NCI-H2107 (cell line): Measurements from ENCODE around the gene INTS13.
"Not testable (repeated sequence)": the region's sequence is repeated elsewhere in the genome, so short reads cannot be mapped to it uniquely, and the experiment has no call there.

Source experiments
- DNase-seq: peaks from one replicate; lab custom pipeline; 2025; lab: John Stamatoyannopoulos, UW

INTS13 gene

DNA sequence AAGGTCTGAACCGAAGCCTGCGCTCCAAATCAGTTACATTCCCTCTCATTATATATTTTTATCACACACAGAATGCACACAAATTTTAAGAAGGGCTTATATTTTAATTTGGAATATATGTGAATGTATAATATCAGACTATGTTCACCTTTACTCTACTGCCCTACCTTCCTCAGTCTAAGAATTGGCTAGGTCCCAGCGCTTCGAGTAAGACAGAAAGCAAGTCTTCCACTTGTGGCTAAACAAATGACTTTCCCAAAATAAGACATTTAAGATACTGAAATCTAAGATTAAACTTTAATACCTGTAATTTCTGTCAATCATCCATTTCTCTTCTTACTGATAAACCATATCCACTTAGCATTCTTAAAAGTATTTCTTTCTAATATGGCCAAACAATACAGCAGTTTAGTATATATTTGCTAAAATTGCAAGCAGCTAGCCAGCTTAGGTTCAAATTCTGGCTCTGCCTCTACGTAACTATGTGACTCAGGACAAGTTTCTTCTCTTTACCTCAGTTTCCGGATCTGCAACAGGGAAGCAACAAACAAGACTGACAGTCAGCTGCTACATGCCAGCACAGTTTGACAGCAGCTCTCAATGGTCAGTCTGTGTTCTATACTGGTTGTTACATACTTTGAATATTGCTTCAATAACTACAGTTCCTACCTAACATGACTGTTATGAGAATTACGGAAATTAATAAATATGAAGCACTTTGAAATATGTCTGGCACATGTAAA lies 2.0 kb downstream of the INTS13 start:
- DNase-seq = no peak

DNA sequence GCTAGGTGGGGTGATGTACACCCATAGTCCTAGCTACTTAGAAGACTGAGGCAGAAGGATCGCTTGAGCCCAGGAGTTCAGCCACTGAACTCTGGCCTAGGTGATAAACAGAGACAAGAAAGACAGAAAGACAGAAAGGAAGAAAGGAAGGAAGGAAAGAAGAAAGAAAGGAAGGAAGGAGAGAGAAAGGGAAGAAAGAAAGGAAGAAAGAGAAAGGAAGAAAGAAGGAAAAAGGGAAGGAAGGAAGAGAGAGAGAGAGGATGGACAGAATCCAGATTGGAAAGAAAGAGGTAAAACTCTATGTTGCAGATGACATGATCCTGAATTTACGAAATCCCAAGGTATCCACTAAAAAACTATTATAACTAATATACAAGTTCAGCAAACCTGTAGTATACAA lies 8.2 kb downstream of the INTS13 start:
- no peak for DNase-seq

DNA sequence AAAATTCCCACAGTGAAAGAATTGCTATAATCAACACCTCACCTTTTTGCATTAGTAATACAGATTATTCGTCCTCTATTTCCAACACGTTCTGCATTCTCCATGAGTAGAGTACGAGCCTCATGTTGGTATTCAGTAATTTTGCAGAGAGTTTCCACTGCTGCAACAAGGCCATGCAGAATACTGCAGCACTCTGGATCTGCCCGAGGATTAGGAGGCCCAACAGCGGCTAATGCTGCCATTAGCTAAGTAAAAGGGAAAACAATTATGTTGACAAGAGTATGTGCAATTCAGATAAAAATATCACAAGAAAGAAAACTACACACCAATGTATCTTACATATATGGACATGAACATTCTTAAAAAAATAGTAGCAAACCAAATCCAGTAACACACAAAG lies 9.1 kb downstream of the INTS13 start:
- no peak for DNase-seq

DNA sequence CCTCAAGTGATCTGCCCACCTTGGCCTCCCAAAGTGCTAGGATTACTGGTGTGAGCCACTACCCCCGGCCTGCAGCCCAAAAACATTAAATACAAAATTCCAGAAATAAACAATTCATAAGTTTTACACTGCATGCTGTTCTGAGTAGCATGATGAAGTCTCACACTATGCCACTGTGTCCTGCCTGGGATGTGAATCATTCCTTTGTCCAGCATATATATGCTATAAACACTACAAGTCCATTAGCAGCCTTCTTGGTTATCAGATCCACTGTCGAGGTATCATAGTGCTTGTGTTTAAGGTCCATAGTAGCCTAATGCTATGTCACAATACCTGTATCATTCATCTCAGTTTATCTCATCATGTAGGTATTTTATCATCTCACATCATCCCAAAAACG lies 15.9 kb downstream of the INTS13 start:
- DNase-seq = no peak

DNA sequence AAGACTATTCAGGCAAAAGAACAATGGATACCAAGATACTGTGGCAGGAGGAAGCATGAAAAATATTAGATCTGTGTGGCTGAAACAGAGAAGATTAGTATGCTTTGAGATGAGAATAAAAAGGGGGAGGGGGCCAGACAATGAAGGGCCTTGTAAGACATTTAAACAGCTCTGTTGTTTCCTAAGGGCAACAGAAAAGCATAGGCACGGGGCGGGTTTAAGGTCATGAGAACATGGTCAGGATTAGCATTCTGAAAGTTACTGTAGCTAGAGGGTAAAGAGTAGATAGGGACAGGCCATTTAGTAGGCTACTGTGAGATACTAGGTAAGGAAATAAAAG lies 18.6 kb downstream of the INTS13 start:
- DNase-seq = no peak

DNA sequence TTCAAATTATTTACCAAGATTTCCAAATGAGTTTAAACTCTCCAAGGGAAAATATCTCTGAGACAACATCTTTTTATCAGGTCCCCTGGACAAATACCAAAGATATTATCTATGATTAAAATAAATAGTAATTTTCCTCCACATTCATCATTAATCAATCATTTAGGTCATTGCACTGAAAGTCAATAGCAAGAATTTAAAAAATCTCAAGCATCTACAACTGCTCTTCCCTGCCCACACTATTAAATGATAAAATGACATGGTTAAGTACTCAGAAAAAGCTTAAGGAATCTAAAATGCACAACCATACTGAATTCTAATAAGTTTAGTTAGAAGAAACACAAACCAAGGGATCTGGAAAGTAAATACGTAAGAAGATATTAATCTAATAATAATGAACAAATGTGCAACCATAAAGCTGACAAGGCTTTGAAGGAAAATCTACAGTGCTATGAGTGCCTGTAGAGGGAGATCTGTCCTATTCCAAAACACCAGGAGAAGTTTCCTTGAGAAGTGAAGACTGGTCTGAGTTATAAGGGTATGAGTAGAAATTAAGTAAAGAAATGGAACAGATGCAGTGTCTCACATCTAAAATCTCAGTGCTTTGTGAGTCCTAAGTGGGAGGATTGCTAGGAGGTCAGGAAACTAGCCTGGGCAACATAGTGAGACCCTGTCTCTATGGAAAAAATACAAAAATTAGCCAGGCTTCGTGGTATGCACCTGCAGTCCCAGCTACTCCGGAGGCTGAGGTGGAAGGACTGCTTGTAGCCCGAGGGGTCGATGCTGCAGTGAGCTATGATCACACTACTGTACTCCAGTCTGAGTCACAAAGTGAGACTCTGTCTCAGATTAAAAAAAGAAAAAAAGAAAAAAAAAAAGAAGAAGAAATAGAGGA lies 19.2 kb downstream of the INTS13 start:
- DNase-seq = no peak

DNA sequence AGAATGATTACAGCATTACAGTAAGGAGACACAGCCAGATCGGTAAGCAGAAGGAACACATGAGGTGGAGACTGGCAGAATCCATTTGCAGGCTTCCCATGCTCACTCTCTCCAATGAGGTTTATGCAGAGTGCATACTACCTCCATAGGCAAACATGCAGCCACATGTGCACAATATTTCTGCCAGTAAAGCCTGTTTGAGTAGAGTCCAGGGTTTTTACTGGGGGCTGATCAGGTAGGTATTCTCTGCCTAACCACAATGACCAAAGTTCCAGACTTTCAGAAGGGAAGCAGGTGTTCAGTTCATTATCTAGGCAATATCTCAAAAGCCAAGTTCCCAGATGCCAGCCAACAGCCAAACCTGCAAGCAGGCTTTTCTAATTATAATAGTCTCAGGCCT lies 31.1 kb downstream of the INTS13 start:
- DNase-seq = peak; percentile 67

DNA sequence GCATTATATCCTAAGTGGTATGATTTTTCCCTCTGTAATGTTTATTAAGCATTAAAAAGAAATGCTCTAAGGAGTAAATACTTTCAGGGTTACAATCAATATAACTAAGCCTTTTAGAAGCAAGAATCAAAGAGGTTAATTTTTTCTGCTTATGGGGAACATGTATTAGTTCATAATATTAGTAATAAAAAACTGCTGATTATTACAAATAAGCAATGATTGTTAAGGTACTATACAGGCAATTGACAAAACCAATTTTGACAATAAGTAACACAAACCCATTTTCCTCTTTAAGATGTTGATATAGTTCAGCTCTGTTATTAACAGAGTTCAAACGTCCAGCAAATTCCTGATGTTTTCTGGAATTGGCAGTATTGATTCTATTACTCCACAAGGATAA lies 31.8 kb downstream of the INTS13 start:
- DNase-seq = no peak

DNA sequence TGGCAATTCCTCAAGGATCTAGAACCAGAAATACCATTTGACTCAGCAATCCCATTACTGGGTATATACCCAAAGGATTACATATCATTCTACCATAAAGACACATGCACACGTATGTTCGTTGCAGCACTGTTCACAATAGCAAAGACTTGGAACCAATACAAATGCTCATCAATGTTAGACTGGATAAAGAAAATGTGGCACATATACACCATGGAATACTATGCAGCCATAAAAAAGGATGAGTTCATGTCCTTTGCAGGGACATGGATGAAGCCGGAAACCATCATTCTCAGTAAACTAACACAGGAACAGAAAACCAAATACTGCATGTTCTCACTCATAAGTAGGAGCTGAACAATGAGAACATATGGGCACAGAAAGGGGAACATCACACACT lies 34.4 kb downstream of the INTS13 start:
- not testable (repeated sequence) for DNase-seq

DNA sequence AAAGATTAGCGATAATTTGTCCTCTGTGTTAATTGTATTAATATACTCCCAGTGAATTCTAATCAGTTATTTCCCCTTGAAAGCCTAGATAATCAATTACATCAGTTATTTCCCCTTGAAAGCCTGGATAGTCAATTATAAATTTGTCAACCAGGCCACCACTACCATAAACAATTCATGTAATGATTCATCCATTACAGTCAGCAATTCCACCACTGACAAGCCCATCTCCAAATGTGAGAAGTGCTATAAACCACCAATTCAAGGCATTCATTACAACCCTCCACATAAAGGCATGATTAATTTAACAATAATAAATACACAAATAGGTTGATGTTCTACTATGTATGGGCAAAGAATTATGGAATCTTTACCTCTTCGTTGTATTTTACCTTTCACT lies 40.9 kb downstream of the INTS13 start:
- DNase-seq = no peak

DNA sequence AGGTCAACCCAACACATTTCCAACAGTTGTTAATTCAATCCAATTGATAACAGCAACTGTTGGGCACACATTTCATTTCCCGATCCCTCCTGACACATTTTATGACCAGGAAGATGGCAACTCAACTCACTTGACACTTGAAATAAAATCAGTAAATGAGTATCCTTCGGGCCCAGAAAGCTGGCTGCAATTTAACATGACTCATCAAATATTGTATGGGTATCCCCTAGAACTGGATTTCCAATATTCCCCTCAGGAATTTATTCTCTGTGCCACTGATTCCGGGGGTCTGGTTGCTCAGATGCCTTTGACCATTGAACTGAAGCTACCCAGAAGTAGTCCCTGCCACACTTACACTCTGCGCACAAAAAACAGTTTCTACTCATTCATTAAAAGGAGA lies 42.1 kb downstream of the INTS13 start:
- DNase-seq = no peak

DNA sequence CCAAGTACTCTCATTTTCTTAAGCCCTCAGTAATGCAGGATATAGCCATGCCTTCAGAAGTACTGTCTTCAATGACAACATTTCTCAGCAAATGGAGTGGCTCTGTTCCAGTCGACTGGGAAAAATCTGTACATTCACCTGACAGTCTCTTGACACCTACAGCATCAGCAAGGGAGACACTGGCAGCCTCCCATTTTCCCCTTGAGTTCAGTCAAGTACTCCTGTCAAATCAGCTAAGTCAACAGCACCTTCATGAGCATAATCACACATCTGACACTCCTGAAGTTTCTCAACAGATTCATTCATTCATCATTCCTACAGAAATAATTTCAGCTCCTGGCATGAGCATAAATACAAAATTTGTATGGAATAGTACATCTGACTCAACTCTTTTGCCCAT lies 46.1 kb downstream of the INTS13 start:
- no peak for DNase-seq

DNA sequence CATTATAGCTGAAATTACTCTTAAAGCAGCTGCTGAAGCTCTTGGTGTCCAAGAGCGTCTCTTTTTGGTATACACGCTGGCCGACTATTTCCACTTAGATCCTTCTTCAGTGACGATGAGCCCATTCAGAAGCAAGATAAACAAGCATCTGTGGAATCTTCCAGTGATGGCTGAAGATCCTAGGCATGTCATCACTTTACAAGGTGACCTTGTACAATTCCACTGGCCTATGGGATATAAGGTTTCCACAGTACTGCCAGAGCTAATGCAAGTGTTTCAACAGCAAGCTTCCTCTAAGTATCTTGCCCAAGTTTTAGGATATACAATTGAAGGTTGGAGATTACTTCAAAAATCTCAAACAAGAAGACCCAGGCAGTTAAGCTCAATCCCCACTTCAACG lies 47.0 kb downstream of the INTS13 start:
- DNase-seq = no peak

DNA sequence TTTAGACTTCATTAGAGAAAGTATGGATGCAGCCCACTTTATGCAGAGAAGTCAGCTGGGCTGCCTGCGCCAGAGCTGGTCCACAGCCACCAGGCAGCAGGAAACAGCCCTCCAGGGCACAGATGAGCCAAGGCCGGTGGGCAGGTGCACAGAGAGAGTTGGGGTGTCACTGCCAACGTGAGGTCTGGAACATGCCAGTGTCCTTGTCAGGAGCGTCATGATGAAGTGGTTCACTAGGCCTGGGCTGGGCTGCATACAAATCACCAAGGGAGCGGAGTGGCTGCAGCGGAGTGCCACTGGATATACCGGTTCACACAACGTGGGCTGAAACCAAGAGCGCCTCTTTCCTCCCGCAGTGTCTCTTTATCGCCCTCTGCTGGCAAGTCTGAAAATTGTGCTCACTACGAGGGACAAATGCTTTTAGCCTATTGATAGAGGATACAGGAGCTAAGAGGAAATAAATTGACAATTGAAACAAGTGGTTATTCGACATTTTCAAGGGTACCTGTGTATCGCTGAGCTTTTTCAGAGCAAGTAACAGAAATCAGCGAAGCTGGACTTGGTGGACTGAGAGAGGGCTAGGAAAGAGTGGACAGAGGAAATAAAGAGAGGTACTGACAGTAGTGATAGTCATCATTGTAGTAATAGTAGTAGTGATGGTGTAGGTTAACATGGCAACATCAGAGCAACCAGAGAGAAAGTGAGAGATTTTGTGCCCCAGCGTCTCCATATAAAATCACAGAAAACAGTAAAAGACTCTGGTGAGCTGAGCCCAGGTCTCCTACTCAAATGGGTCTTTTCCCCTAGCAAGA lies 52.8 kb downstream of the INTS13 start:
- DNase-seq = peak; percentile 84

DNA sequence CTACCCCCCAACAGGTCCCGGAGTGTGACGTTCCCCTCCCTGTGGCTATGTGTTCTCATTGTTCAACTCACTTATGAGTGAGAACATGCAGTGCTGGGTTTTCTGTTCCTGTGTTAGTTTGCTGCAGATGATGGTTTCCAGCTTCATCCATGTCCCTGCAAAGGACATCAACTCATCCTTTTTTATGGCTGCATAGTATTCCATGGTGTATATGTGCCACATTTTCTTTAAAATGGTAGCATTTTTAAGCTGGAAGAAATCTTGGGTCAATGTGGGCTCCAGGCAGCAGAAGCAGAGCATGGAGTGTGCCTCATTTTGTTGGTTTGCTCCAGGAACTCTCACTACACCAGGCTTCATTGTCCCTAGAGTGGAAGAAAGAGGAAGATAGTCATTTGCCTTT lies 57.2 kb downstream of the INTS13 start:
- DNase-seq = no peak

DNA sequence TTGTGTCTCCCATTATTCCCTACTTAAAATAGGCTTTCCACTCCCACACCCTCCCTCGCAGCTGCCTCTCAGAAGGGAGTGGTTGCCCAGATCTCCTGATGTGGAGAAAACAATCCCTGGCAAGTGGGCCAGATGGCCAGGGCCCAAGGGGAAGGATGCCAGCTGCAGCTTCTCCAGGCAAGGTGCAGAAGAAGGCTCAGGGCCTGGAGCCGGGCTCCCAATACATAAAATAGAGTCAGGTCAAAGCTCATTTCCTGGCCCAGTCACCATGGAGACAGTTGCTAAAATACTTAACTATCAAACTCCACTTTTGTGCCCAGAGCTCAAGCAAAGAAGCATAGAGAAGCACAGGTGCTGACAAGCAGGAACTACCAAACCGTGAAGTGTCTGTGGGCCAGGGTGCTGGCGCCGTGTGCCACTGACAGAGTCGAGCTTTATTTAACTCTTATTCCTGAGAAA lies 59.1 kb downstream of the INTS13 start:
- peak; percentile 42 for DNase-seq

DNA sequence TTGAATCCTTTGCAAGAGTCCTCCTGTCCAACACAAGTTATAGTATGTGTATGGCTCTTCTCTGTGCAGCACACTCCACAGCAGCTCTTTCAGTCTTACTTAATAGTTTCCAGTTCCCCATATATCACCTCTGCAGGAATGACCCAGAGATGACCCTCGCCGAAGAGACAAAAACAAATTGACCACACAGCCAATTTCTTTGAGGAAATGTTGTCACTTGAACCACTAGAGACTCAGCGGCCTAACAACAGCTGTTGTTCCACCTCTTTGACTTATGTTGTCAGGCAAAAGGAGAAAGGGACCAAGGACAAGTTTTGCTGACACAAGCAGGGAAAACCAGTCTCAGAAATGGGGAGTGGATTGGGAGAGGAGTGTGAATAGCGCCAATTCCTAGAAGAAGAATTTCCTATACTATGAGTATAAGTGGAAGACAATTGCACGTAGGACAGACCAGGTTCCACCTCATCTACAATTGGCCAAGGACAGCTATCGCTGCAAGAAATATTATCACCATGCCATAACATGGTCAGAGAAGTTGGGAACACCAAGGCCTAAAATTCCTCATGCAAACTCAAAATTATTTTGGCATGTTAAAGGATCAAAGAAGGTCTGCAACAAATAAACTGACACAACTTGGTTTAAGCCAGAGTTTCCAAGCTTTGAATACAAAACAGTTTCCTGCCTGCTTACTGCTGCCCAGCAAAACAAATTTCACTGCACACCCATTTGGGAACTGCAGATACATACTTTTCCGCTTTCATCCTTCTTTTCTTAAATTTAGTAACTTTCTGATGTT lies 63.1 kb downstream of the INTS13 start:
- no peak for DNase-seq

DNA sequence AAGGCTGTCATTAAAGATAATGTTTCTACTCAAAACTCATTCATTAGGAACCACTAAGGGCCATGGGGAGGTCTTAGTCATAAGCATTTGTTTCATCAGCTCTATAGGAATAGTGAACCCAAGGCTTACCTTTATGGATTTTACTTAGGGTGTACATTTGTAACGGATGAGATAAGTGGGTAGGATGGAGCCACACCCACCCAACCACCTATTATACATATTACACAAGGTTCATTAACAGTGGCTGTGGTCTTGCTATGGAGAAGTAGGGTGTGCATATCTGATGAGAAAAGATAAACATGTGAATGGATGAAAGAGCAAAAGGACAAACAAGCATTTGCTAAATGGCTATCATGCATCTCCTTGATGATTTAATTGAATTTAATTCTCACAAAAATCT lies 65.2 kb downstream of the INTS13 start:
- DNase-seq = peak; percentile 34

DNA sequence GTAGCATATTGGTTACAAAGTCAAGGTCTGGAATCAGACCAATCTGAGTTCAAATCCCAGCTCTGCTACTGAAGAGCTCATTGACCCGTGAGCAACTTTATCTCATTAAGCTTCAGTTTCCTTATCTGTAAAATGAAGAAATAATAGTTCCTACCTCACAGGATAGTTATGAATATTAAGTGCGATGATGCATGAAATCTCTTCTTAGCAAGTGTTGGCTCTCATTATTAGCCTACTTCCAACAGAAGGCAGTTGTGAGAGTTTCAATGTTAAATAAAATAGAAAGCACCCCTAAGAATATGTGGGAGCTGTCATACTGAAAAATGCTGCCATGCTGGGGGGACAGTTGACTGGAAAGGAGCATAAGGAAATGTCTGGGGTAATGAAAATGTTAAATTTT lies 65.8 kb downstream of the INTS13 start:
- no peak for DNase-seq

DNA sequence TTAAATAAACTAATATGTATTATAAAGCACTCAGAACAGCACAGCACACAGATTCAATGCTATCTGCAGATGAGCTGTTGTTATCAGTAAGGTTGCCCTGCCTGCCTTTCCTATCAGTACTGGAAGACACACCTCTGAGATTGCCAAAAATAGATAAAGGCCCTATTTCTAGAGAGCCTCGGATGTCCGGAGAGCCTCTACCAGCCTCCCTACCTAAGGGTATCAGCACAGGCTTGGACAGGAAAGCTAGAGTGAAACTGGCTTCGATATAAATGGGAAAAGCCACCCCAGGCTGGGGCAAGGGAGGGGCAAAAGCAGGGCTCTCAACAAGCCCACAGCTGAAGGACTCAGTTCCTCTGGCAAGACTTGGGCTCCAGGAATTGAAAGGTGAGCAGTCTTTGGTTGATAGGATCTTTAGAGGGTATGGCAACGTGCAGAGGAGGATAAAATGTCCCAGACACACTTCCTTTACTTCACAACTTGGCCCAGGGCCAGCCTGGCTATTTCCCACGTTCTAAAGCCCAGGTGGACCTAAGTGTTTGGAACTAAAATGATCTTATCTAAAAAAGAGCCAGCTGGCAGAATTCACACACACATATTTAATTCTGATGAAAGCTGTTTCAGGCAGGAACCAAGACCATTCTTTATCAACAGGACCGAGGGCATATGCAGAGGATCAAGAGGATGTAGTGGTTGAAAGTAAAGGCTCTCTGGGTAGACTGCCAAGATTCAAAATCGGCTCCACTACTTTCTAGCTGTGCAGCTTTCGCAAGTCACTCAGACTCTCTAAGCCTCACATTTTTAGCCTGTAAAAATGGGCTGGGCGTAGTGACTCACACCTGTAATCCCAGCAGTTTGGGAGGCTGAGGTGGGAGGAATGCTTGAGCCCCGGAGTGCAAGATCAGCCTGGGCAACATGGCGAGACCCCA lies 67.0 kb downstream of the INTS13 start:
- peak; percentile 37 for DNase-seq
